GM12801 (cell line): ENCODE data around the gene CNTNAP4.

Experiments
- CTCF ChIP-seq: IDR thresholded peaks from one replicate; pipeline ENCODE4 v1.5.1; 2011; ENCODE audit warnings: control low read depth; ENCODE audit not compliant: insufficient read length; ENCODE audit errors: extremely low read depth

Gene CNTNAP4

DNA sequence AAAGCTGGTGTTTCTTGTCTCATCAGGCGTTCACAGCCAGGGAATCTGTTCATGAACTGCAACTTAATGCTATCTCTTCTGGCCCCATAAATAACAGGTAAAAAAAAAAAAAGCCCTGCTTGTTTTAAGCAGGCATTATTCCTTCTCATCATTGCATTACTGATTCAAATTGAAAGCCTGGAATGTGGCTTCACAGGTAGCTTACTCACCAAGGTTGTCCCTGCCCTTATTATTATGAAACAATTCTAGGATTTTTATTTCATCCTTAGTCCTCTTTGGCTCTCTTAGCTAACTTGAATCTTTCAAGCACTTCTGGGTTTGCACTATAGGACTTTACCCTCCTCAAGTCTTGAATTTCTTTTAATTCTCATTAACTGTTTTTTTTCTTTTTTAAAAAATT is 113.3 kb downstream of the CNTNAP4 start:
- TF ChIP-seq CTCF, result no peak

DNA sequence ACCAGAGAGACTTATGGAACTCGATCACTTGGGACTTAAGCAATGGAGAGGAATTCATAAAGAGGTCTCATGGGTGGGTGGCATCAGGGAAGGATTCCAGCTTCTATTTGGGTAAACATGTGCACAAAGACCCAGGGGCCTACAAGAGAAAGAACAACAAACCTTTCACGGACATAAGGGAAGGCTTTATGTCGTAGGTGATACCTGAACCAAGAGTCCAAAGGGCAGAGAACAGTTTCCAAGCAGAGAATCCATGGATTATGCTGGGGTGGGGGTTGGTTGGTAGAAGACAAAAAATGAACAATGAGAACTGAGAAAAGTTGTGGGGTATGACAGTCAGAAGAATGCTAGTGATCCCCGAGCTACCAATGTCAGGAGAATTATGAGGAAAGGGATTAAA is 119.8 kb downstream of the CNTNAP4 start:
- TF ChIP-seq CTCF, result no peak

DNA sequence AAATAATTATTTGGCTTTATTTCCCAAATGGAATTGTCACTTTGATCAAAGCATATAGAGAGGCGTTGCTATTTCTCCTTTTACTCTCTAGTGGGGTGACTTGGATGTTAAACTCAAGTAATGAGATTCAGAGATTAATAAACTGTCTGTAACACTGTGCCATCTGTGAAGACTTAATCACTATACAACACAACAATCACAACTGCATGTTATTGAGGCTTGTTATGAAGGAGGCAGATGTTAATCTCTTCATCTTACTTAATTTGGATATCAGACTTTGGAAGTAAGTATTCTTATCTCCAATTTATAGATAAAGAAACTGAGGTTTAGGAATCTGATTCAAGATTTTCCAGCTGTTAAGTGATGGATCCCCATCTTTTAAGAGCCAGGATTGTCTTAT is 132.5 kb downstream of the CNTNAP4 start:
- no peak for TF ChIP-seq CTCF

DNA sequence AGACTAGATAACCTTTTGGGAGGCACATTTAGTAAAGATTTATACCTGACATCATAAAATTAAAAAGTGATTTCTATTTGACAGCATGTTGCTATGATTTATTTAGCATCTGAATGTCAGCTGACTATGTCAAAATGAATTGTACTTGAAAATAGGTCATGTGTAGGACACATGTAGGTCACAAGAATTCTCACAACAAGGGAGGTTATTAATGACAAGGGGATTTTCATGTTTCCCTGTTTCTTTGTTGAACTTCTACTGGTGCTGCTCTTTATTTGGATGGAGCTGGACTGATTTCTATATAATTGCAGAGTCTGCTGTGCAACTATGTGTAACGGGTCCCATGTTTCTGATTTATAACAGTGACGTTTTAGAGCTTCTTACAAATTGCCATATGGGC is 144.4 kb downstream of the CNTNAP4 start:
- TF ChIP-seq CTCF, result no peak

DNA sequence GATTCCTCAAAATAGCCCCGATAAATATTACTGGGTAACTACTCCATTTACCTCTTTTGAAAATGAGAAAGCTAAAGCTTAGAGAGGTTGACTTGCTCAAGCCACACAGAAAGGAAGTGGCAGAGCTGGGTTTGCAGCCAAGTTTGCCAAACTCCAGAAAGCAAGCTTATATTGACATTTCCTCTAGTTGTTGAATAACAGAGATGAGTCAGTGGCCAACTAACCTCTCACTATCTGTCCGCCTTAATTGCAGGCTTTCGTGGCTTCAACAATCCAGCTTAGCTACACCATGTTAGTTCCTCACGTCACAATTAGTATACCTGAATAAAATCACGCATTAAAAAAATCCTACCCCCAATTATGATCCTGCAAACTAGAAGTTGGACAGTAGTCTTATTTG is 151.7 kb downstream of the CNTNAP4 start:
- TF ChIP-seq CTCF, result no peak

GRCh38 chr16:76441391-76441790 is 164.2 kb downstream of the CNTNAP4 start:
- no peak for TF ChIP-seq CTCF

DNA sequence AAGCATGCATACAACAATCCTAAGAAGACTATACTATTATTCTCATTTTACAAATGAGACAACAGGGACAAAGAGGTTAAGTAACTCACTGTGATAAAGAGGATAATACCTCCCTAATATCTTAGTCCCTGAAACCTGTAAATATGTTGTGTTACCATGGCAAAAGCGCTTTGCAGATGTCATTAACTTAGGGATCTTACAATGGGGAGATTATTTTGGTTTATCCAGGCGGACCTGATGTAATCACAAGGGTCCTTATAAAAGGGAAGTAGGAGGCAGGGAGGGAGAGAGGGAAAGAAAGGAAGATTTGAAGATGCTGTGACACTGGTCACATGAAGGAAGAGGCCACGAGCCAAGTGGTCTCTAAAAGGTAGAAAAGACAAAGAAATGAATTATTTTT is 164.7 kb downstream of the CNTNAP4 start:
- TF ChIP-seq CTCF, result no peak

- TF ChIP-seq CTCF, result no peak
These were observed 166.8 kb downstream of the CNTNAP4 start for GRCh38 chr16:76443973-76444372.
